ENCODE measurements around the gene ADIPOR2.
"Not testable (repeated sequence)": the region's sequence is repeated elsewhere in the genome, so short reads cannot be mapped to it uniquely, and the experiment has no call there.

Gene ADIPOR2

DNA sequence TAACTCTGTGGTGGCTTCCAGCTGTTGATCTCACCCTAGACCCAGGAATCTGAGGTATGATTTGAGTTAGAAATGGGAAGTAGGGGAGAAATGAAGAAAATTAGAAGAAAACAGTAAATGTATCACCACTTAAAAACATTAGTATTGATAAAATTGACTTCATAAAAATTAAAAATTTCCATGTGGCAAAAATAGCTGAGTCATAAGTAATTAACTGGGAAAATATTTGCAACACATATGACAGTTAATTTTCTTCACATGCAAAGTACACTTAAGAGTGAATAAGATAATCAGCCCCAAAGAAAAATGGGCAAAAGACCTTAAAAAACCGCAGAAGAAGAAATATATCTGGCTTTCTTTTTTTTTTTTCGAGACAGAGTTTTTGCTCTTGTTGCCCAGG is 25.5 kb upstream of the ADIPOR2 start:
- DNase-seq (ENCODE audit: low read depth), result no peak

DNA sequence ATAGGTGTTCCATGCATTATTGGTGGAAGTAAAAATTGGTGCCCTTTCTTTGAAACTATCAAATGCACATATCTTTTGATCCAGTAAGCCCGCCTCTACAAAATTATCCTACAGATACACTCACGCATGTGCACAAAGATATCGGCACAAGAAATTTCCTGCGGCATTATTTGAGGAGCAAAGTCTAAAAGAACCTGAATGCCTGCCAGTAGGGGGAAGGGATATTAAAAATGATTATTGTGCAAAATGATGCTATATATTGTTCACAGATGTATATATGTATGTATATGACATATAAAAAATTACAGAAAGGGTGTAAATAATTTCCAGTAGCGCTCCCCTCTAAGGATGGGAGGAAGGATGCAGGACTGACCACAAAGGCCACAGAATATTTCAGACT is 24.7 kb upstream of the ADIPOR2 start:
- no peak for DNase-seq (ENCODE audit: low read depth)

DNA sequence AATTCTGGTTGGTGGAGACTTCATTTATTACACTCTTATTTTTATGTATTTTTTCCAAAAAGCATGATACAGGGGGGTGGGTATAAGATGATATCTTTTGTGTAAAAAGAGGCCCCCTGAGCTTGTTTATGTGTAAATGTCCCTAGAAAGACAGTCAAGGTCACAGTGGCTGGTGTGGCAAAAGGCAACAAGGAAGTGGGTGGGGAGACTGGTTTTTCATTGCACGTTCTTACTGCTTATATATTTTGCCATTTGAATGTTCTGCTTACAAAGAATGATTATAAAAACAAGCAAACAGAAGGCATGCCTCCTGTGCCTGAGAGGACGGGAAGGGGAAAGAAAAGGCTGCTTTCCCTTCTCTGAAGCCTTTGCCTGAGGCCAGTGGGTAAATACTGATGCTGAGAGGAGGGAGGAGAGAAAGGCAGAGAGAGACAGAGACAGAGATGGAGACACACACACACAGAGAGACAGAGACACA is 24.1 kb upstream of the ADIPOR2 start:
- DNase-seq (ENCODE audit: low read depth), result no peak

DNA sequence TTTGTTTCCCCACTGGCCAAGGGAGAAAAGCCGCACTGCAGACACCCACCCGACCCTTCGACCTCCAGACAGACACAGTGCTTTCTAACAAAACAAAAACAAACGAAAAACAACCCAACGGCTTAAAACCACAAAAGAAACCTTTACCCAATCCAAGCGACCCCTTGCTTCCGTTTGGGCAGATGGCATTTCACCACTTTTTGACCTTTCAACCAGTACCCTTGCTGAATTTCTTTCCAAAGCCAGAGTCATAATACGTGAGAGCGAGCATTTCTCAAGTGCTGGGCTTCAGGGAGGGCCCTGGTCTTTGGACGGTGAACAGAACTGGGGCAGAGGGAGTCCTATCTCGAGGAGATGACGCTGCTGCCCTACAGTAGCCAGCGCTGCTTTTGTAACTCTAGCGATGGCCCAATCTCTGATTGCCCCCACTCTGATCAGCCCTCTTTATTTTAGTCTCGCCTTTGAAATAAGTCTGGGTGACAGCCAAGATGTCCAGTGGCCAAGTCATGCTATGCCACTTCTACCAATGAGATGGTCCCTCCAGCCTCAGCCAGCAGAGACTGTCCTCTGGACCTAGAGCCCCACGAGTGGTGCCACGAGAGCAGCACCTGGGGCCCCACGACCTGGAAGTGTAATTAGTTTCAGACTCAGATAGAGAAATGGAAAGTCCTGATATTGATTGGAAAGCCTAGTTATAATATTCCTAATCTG is 21.9 kb upstream of the ADIPOR2 start:
- DNase-seq (ENCODE audit: low read depth), result no peak

DNA sequence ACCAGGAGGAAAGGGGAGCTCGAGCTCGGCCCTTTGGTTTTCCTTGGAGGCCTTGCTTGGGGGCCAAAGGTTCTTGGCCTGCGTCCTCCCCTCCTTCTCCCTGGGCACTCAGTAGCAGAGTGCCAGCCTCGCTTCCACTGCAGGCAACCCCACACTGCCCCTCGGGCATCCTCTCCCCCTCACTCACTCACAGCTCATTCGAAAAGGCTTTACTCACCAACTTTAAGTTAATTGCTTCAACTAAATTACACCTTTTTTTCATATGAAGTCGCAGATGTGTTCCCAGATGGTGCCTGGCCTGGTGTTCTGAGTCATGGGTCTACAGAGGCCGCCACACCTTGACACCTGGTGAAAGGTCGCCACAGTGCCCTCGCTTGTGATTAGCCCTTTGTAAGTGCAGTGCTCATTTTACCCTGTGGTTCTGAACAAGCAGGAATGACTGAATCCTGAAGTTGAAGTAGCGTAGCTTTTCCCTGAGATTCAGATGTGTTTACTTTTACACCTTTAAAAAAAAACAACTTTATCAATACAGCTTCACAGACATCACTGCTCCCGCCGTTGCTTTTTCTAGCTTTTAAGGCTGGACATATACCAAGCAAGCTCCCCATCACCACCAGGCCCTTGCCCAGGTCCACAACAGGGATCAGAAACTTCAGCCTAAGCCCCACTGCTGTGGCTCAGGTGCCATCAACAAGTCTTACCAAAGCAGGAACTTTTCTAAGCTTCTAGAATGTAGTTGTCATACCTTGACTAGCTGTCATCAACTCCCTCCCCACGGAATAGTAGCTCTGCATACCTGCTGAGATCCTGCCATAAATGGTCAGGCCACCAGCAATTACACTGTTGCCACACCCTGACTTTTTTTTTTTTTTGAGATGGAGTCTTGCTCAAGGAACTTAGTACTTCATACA is 20.3 kb upstream of the ADIPOR2 start:
- no peak for DNase-seq (ENCODE audit: low read depth)

DNA sequence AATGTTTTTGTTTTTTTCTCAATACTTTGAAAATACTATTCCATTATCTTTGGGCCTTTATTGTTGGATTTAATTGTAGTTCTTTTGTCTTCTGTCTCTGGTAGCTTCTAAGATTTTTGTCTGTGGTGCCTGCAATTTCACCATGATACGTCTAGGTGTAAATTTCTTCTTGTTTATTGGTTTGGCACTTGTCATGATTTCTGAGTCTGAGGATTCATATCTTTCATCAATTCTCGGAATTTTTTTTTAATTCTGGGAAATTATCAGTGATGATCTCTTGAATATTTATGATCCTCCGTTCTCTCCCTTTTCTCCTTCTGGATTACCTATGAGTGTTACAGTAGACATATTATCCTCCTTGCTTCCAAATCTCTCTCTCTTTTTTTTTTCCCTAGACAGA is 14.8 kb upstream of the ADIPOR2 start:
- DNase-seq (ENCODE audit: low read depth), result no peak

DNA sequence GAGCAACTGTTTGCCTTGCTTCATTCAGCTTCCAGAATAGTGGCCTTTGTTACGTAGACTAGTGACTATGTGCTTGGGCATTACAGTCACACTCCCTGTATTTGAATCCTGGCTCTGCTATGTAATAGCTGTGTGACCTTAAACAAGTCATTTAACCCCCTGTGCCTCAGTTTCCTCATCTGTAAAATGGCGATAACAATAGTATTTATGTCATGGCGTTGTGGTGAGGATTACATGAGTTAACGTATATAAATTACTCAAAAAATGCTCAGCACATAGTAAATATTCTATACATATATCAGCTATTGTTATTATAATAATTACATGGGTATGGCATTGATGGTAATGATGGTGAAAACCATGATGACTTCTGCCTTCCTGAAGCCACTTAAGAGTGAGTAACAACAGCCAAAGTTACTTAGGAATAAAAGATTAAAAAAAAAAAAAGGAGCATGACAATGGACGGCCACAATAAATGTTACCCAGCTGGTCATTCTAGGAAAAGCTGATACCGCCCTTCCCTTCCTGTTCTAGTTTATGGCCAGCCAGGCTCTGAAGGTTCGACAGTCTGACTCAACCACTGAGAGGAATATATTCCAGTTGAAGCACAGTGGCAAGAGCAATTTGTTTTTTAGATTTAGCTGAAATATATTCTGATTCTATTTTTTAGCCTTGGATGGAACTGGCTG is 9.9 kb upstream of the ADIPOR2 start:
- DNase-seq (ENCODE audit: low read depth), result no peak

DNA sequence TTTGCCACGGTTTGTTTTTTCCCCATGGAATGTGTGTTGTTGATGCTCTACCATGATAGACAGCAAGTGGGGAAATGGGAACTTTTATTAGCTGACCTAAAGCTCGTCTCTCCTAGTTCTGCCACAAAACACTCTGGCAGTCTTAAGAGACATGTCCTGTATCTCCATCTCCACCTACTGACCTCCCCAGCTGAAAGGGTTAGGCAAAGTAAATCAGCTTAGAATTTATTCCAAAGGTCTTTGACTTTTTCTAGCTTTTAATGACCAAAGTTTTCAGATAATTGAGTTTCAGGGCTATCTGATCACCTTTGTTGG is 9.4 kb upstream of the ADIPOR2 start:
- DNase-seq (ENCODE audit: low read depth), result no peak

DNA sequence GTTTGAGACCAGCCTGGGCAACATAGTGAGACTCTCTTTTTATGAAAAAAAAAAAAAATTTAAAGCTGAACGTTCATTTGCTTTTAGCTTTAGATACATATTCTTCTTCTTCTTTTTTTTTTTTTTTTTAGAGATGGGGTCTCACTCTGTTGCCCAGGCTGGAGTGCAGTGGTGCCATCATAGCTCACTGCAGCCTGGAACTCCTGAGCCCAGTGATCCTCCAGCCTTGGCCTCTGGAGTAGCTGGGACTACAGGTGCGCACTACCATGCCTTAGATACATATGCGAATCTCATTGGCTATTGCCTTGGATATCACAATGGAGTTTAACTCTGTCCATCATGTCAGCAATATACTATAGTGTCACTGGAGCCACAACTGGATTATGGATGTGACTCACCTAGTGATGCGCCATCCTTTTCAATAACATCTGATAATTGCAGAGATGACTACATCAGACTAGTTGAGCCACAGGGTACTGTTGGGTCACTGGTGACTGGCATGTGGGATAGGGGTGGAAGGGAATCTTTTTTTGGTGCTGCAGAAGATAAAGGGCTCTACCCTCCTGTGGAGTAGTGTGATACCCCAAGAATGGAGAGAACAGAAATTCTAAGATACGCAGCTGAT is 2.7 kb upstream of the ADIPOR2 start:
- no peak for DNase-seq (ENCODE audit: low read depth)

DNA sequence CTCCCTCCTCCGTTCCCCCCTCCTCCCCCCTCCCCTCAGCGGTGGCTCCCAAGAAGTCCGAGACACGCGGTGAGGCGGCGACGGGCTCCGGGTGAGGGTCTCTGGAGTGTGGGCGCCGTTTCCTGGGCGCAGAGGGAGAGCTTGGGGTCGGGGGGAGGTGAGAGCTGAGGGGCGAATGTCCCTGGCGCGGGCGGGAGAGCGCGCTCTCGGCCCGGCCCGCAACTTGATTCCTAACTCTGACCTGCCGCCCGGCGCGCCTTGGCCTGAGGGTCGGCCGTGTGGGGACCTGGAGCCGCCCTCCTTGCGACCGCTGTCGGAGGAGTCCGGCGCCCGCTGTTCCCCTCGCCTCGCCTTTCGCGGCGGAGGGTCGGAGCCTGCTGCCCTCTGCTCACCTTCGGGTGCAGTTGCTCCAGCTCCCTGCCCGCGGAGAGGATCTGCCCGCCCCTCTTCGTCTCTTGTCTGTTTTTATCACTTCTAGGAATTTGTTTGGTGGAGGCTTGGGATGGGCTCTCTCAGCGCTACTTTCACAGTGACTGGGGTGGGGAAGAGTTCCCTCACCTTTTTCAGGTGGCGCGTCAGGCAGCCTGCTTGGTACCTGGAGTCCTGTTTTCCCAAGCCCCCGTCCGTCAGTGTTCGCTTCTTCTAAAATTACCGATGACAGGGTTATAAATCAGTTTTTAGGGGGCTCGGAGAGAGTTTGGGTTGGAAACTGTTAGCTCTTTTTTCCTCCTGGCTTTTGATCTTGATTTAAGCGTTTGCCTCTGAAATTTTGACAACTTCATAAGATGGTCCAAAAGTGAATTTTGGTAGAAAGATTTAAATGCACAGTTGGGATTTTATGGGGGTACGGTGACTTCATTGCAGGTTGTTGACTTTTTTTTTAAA is 495 bp downstream of the ADIPOR2 start:
- peak; percentile 4 for DNase-seq (ENCODE audit: low read depth)

DNA sequence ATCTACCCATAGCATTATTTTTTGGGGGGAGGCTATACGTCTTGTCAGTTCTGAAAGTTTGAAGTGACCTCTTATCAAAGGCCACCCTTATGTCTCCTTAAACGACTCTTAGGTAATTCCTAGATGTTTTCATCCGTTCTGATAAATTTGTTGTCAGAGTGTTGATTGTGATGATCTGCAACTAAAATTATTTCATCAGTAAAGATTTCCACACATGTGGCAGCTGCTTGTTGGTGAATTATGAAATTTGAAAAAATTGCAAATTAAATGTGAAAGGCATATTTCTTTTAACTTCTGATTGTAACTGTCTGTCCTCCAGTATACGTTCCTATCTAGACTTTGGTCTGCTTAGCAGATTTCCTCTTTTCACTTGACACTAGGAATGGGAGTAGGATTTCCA is 1.4 kb downstream of the ADIPOR2 start:
- DNase-seq (ENCODE audit: low read depth), result no peak

DNA sequence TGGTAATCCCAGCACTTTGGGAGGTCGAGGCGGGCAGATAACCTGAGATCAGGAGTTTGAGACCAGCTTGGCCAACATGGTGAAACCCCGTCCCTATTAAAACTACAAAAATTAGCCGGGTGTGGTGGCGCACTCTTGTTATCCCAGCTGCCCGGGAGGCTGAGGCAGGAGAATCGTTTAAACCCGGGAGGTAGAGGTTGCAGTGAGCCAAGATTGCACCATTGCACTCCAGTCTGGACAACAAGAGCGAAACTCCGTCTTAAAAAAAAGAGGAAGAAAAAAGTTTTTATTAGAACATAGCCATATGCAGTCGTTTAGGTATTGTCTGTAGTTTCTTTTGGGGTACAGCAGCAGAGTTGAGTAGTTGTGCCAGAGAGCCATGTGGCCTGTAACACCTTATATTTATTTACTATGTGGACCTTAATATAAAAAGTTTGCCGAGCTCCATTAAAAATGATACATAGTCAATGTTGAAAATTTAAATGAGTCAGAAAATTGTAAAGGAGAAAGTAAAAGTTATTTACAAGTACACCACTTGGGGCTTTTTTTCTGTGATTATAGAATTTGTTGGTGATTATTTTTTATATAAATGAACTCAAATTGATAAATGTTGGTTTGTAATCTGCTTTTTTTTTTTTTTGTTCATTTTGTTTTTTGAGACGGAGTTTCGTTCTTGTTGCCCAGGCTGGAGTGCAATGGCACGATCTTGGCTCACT is 2.2 kb downstream of the ADIPOR2 start:
- no peak for DNase-seq (ENCODE audit: low read depth)

DNA sequence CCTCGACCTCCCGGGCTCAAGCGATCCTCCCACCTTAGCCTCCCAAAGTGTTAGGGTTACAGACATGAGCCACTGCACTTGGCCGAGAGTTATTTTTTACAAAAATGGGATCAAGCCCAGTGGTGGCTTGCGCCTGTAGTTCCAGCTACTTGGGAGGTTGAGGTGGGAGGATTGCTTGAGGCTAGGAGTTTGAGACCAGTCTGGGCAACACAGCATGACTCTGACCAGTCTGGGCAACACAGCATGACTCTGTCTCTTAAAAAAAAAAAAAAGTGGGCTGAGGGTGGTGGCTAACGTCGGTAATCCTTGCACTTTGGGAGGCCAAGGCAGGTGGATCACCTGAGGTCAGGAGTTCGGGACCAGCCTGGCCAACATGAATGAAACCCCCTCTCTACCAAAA is 4.2 kb downstream of the ADIPOR2 start:
- not testable (repeated sequence) for DNase-seq (ENCODE audit: low read depth)

DNA sequence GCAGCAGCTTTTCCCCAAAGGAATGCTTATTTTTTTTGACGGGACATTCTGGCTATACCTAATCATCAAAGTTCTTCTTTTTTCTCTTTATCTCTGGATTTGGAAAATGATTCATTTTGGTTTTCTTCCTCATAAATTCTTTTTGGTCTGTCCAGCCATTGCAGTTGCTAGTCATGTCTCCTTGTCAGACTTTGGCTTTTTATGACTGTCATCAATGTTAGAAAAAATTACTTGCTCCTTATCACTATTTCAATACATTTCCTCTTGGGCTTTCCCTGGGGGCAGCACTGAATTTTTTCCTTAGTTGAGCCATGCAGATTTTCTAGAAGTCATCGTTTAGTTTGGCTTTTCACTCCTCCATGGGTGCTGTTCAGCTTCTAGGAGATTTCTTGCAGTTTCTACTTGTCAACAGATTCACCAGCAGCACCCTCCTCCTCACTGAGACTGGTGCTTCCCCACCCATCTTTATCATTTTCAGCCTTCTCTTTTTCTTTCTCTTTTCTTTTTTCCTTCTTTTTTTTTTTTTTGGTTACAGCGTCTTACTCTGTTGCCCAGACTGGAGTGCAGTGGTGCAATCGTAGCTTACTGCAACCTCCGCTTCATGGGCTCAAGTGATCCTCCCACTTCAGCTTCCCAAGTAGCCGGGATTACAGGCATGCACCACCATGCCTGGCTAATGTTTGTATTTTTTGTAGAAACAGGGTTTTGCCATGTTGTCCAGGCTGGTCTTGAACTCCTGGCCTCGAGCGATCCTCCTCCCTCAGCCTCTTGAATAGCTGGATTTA is 5.2 kb downstream of the ADIPOR2 start:
- DNase-seq (ENCODE audit: low read depth), result no peak

DNA sequence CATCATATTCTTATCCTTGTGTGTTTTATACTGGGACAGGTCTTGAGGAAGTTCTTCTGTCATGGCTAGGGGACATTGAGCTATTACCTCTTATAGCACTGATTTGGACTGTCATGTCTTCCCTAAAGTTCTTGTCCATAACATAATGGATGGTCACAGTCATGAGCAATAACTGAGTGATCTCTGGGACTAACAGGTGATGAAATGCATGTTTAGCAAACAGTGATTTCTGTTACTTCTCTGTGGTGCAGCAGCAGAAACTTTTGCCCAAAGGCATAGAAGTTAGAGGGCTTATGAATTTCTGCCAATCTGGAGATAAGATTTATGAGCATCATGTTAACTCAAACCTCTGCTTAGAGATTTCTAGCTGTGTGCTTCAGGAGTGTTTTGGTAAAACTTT is 5.9 kb downstream of the ADIPOR2 start:
- DNase-seq (ENCODE audit: low read depth), result no peak

DNA sequence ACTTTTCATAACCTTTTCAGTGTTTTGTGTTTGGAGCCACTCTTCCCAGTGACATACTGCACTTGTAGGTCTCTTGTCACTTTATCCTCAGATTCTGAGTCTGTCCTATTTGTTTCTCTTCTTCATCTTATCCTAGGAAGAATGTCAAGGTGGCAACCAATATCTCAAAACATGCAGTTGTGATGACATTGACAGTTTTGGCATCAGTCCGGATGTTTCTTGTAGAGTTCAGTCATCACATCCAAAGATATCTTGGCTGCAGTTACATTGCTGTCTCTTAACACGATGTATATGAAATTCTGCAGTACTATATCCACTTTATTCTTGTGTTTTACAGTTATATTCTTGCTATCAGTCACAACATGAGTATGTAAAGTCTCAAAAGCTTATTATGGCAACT is 6.4 kb downstream of the ADIPOR2 start:
- DNase-seq (ENCODE audit: low read depth), result no peak

DNA sequence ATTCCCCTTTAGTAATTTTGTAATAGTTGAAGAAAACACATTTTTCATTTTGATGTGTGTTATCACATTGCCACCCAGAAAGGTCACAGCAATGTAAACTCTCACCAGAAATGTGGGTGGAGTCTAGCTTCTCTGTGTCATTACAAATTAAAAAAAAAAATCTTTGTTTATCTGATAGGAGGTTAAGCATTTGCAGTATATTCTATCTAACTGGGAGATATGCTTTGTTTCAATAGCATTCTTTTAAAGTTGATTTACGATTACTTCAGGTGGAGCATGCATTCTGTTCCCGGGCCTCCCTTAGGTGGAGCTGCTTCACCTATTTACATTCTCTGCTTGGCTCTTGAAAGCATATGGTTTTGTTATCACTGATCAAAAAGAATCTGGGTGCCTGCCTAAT is 7.8 kb downstream of the ADIPOR2 start:
- DNase-seq (ENCODE audit: low read depth), result no peak

DNA sequence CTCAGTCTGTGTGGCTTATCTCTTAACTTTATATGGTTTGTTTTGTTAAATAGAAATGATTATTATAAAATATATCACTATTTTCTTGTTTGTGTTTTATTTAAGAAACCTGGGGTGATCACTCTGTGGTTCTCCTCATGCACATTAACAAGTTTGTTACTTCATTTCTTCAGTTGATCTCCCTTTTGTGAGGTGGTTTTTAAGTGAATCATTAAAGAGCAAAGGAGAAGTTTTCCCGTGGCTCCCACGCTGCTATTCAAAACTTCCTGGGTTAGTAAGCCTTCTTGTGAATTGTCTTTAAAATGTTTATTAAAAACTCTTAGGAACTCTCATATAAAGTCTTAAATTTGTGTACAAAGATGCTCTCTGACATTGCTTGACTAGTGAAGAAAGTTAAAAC is 11.8 kb downstream of the ADIPOR2 start:
- DNase-seq (ENCODE audit: low read depth), result no peak

DNA sequence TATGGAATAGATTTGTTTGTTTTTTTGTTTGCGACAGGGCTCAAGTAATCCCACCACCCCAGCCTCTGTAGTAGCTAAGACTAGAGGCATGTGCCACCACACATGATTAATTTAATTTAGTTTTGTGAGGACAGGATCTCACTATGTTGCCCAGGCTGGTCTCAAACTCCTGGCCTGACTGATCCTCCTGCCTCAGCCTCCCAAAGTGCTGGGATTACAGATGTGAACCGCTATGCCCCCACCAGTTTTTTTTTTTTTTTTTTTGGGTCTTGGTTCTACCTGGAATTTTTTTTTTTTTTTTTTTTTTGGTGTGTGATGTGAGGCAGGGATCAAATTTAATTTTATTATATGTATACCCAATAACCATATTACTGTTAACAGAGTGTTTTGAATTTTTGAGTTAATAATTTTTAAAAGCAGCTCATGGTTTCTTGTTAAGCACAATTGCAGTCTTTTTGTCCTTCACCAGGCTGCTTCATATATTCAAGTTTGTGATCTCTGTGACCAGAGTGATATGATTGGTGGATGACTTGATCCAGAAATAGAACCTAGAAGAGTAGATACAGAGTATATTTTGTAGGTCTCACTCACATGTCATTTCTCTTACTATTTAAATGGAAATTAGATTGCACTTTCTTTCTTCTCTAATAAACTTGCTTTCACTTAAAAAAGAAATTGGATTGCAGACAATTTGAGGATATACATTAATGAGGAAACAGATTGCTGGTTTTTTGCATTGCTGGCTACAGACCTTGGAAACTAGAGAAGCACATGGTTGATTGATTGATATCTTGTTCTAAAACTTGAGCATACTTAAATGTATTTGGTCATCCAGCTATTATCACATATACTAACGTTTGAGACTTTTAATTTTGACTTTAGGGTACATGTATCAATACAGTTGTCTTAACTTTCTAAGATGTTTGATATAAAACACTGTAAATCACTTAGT is 13.2 kb downstream of the ADIPOR2 start:
- no peak for DNase-seq (ENCODE audit: low read depth)

Measured in T follicular helper cell (primary cell).